BE2C (cell line): ENCODE results near the gene MERTK.

Experiments used
- DNase-seq: peaks from one replicate; pipeline ENCODE4 v3.0.0-alpha.2; 2020
- H3K27me3 ChIP-seq: fragments of 250-450 bp; sonication (Bioruptor Pico); 2 replicates; pipeline ENCODE4 v1.5.1; 2020; ENCODE audit warnings: mild to moderate bottlenecking
- H3K36me3 ChIP-seq: fragments of 250-450 bp; sonication (Bioruptor Pico); 2 replicates; pipeline ENCODE4 v1.5.1; 2020; ENCODE audit warnings: mild to moderate bottlenecking
- H3K4me1 ChIP-seq: fragments of 250-450 bp; sonication (Bioruptor Pico); 2 replicates; pipeline ENCODE4 v1.5.1; 2020
- H3K4me3 ChIP-seq: 2 replicates; pipeline ENCODE4 v1.5.1; 2011; ENCODE audit warnings: low read depth, low read length
- H3K9me3 ChIP-seq: fragments of 250-450 bp; sonication (Bioruptor Pico); 2 replicates; pipeline ENCODE4 v1.5.1; 2020
- CTCF ChIP-seq: IDR thresholded peaks from 2 replicates; pipeline ENCODE4 v1.5.1; 2012; ENCODE audit warnings: mild to moderate bottlenecking, low read depth, low read length

Gene MERTK

GRCh38 chr2:111896024-111896423 lies 2.4 kb upstream of the MERTK start:
- H3K9me3 ChIP-seq, result no peaks in the 10 kb centered on the region
- DNase-seq, result no peak
- no peaks in the 10 kb centered on the region for H3K27me3 ChIP-seq
- H3K36me3 ChIP-seq, result no peaks in the 10 kb centered on the region
- H3K4me1 ChIP-seq, result no peaks in the 10 kb centered on the region
- no peak for TF ChIP-seq CTCF
- H3K4me3 ChIP-seq, result no peak overlapping the region

GRCh38 chr2:111896576-111896975 lies 1.8 kb upstream of the MERTK start:
- H3K36me3 ChIP-seq, result no peaks in the 10 kb centered on the region
- no peaks in the 10 kb centered on the region for H3K9me3 ChIP-seq
- no peaks in the 10 kb centered on the region for H3K27me3 ChIP-seq
- H3K4me1 ChIP-seq, result no peaks in the 10 kb centered on the region
- TF ChIP-seq CTCF, result no peak
- no peak overlapping the region for H3K4me3 ChIP-seq
- no peak for DNase-seq

- H3K4me3 ChIP-seq, result peak overlapping the region; percentile 64
- no peak for DNase-seq
- H3K9me3 ChIP-seq, result no peaks in the 10 kb centered on the region
- no peaks in the 10 kb centered on the region for H3K4me1 ChIP-seq
- H3K27me3 ChIP-seq, result no peaks in the 10 kb centered on the region
- H3K36me3 ChIP-seq, result no peaks in the 10 kb centered on the region
- no peak for TF ChIP-seq CTCF
Measured at GRCh38 chr2:111897630-111897923, 830 bp upstream of the MERTK start.

GRCh38 chr2:111898703-111899514 lies 502 bp downstream of the MERTK start:
- H3K9me3 ChIP-seq, result no peaks in the 10 kb centered on the region
- TF ChIP-seq CTCF, result no peak
- no peaks in the 10 kb centered on the region for H3K4me1 ChIP-seq
- peak overlapping the region; percentile 69 for H3K4me3 ChIP-seq
- peak; percentile 18 for DNase-seq
- no peaks in the 10 kb centered on the region for H3K36me3 ChIP-seq
- no peaks in the 10 kb centered on the region for H3K27me3 ChIP-seq

- no peaks in the 10 kb centered on the region for H3K4me1 ChIP-seq
Measured at GRCh38 chr2:111900859-111901258, 2.5 kb downstream of the MERTK start.

More at GRCh38 chr2:111900859-111901258, 2.5 kb downstream of the MERTK start:
- Histone ChIP-seq H3K9me3 (no peaks in the 10 kb centered on the region), H3K27me3 (no peaks in the 10 kb centered on the region), H3K36me3 (no peaks in the 10 kb centered on the region), H3K4me3 (no peak overlapping the region)
- peak; percentile 30 for DNase-seq
- peak; percentile 48 for TF ChIP-seq CTCF
